HG02588 (cell line): Measurements from ENCODE around the gene STRN4.
"Not testable (repeated sequence)": the region's sequence is repeated elsewhere in the genome, so short reads cannot be mapped to it uniquely, and the experiment has no call there.

Experiments
- ATAC-seq: cut with Tn5 transposase; IDR thresholded peaks from one replicate; pipeline ENCODE4 v1.9.1; 2021; ENCODE audit warnings: mild to moderate bottlenecking, moderate library complexity; ENCODE audit not compliant: unreplicated experiment

The STRN4 gene

GRCh38 chr19:46773018-46773399 is 26.8 kb upstream of the STRN4 start:
- no peak for ATAC-seq

- ATAC-seq = no peak
These were observed 26.1 kb upstream of the STRN4 start for GRCh38 chr19:46772170-46773017.

GRCh38 chr19:46768746-46769145 is 22.5 kb upstream of the STRN4 start:
- ATAC-seq = not testable (repeated sequence)

GRCh38 chr19:46766569-46767317 is 20.5 kb upstream of the STRN4 start:
- no peak for ATAC-seq

GRCh38 chr19:46764817-46765291 is 18.6 kb upstream of the STRN4 start:
- ATAC-seq = no peak

- no peak for ATAC-seq
These were observed 16.1 kb upstream of the STRN4 start for GRCh38 chr19:46762245-46762890.

- no peak for ATAC-seq
These were observed 15.2 kb upstream of the STRN4 start for GRCh38 chr19:46761418-46761831.

GRCh38 chr19:46760897-46761296 is 14.6 kb upstream of the STRN4 start:
- not testable (repeated sequence) for ATAC-seq

GRCh38 chr19:46760363-46760762 is 14.1 kb upstream of the STRN4 start:
- ATAC-seq = no peak

GRCh38 chr19:46759817-46760333 is 13.6 kb upstream of the STRN4 start:
- ATAC-seq = no peak

GRCh38 chr19:46759206-46759605 is 13.0 kb upstream of the STRN4 start:
- no peak for ATAC-seq

- no peak for ATAC-seq
These were observed 10.3 kb upstream of the STRN4 start for GRCh38 chr19:46756544-46756888.

- no peak for ATAC-seq
These were observed 9.7 kb upstream of the STRN4 start for GRCh38 chr19:46755853-46756543.

GRCh38 chr19:46755077-46755852 is 9.0 kb upstream of the STRN4 start:
- ATAC-seq = no peak

- no peak for ATAC-seq
These were observed 7.3 kb upstream of the STRN4 start for GRCh38 chr19:46753420-46754155.

- no peak for ATAC-seq
These were observed 2.3 kb upstream of the STRN4 start for GRCh38 chr19:46748325-46749109.

GRCh38 chr19:46745521-46746280 is 549 bp downstream of the STRN4 start, which contains the start of gene FKRP:
FKRP (plus strand) TSS chr19:46746057; CDS start chr19:46755451, 9,394 bp downstream.
- ATAC-seq = peak; percentile 52

- ATAC-seq = no peak
These were observed 1.2 kb downstream of the STRN4 start for GRCh38 chr19:46745030-46745429.
